ENCODE measurements around the gene CDC42BPG.

Gene CDC42BPG

DNA sequence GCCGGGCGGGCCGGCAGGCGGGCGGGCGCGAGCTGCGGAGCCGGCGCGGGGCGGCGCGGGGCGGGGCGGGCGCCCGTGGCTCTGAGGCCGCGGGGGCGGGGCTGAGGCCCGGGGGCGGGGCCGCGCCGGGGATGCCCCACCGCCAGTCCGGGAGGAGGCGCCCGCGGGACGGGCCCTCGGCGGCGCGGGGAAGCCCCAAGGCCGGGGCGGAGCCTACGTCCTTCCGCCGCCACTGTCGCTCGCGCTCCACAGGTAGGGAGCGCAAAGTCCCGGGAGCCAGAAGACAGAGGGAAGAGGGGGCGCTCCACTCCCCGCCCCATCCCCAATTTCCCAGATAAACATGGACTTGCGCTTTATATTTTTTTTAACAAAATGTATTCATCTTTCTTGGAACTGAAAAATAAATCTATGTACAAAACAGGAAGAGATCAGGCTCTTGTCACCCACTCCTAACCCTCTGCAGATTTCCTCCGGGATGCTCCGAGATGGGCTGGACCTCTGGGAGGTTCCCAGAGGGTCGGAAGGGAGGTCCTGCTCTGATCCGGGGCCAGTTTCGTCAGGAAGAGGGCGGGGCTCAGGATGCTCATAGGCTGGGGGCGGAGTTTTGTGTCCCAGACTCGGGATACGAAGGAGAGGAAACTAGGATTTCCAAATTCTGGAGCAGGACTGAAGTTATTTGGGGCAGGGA lies 41.2 kb downstream of the CDC42BPG start, which contains the start of gene MAP4K2:
TSS of gene MAP4K2 (minus strand) at position 57 of the 688 bp plus-strand sequence. CDS start 65 bp downstream, outside the sequence.
- TF ChIP-seq, protein P1, sequence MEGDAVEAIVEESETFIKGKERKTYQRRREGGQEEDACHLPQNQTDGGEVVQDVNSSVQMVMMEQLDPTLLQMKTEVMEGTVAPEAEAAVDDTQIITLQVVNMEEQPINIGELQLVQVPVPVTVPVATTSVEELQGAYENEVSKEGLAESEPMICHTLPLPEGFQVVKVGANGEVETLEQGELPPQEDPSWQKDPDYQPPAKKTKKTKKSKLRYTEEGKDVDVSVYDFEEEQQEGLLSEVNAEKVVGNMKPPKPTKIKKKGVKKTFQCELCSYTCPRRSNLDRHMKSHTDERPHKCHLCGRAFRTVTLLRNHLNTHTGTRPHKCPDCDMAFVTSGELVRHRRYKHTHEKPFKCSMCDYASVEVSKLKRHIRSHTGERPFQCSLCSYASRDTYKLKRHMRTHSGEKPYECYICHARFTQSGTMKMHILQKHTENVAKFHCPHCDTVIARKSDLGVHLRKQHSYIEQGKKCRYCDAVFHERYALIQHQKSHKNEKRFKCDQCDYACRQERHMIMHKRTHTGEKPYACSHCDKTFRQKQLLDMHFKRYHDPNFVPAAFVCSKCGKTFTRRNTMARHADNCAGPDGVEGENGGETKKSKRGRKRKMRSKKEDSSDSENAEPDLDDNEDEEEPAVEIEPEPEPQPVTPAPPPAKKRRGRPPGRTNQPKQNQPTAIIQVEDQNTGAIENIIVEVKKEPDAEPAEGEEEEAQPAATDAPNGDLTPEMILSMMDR (IDR thresholded peaks at IDR 0.05): peak; percentile 31; the same call in 1 of the 2 replicates

GRCh38 chr11:64802370-64803157 lies 41.9 kb downstream of the CDC42BPG start:
- TF ChIP-seq, protein P1 (IDR thresholded peaks at IDR 0.05): no peak

DNA sequence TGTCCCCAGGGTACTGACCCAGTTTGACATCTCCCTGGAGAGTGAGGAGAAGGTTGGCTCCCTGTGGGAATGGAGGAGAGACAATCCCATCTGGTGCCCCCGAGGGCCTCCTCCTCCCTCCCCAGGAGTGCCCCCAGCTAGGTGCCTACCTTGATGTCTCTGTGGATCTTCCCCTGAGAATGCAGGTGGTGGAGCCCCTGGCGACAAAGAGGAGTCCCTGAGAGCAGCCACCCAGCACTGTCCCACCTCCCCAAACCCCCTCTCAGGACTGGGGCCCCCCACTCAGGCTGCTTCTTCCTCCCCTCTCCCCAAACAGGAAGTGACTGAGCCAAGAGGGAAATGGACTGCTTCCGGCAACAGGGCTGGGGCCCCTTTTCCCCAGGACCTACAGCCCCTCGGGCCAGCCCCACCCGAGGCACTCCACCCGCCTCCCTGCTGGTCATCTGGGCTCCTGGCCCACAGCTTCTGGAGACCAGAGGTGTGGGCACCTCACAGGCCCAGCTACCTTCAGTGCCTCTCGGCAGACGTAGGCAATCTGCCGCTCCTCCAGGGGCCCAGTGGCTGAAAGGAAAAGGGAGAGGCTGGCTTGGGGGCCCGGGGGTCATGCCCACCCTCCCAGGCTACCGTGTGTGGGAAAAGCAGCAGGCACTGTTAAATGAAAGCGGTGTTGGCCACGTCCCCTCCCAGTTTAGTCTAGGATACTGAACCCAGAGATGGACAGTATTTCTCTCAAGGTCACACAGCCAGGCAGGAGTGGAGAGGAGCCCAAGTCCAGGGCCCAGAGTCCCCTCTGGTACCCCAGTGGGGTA lies 42.7 kb downstream of the CDC42BPG start:
- TF ChIP-seq, protein P1 (IDR thresholded peaks at IDR 0.05): no peak

GRCh38 chr11:64801158-64801464 lies 43.3 kb downstream of the CDC42BPG start:
- TF ChIP-seq, protein P1 (IDR thresholded peaks at IDR 0.05): no peak

GRCh38 chr11:64800303-64801157 lies 43.9 kb downstream of the CDC42BPG start:
- TF ChIP-seq, protein P1 (IDR thresholded peaks at IDR 0.05): no peak

GRCh38 chr11:64799623-64800302 lies 44.7 kb downstream of the CDC42BPG start:
- TF ChIP-seq, protein P1 (IDR thresholded peaks at IDR 0.05): no peak
